ENCODE results near the gene FOXN4. TPM values are rescaled to one million over a fixed set of nuclear protein-coding genes. Genes with fewer than 3 reads are reported as not detected.
"Not testable (repeated sequence)": the region's sequence is repeated elsewhere in the genome, so short reads cannot be mapped to it uniquely, and the experiment has no call there.

Gene FOXN4
- total RNA-seq, 1 donor from 2014 or later, result not detected

DNA sequence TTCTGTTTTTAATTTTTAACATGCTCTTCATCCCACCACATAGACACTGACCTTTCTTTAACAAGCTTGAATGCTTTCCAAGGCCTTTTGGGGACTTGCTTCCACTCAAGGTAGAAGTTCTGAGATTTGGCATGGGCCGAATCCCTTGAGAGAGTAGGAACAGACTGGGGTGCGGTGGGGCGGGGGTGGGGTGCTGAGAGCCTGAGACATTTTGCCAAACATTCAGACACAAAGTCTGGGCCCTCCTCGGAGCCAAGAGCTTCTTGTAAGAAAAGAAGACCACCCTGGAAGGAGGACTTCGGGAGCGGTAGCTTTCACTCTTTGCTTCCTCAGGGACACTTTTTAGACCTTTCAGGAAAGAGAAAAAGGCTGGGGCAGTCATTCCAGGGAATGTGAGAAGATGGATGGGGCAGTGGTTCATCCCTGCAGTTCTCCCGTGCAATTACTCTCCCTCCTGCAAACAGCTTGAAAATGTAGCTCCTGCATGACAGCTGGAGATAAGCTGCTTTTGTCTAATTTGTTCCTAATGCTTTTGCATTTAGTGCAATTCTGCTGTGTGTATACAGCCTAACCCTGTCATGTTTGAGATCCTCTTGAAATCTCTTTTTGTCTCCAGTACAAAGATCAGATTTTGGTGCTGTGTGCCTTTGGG is 22.3 kb upstream of the FOXN4 start:
- no peak overlapping the region for H3K27ac ChIP-seq
- H3K4me3 ChIP-seq, result no peak overlapping the region
- no peaks in the 10 kb centered on the region for H3K27me3 ChIP-seq
- no peaks in the 10 kb centered on the region for H3K9me3 ChIP-seq
- no peaks in the 10 kb centered on the region for H3K36me3 ChIP-seq
- intact Hi-C loops (cut with DNase I), result no loop called here
- TF ChIP-seq, protein P1, sequence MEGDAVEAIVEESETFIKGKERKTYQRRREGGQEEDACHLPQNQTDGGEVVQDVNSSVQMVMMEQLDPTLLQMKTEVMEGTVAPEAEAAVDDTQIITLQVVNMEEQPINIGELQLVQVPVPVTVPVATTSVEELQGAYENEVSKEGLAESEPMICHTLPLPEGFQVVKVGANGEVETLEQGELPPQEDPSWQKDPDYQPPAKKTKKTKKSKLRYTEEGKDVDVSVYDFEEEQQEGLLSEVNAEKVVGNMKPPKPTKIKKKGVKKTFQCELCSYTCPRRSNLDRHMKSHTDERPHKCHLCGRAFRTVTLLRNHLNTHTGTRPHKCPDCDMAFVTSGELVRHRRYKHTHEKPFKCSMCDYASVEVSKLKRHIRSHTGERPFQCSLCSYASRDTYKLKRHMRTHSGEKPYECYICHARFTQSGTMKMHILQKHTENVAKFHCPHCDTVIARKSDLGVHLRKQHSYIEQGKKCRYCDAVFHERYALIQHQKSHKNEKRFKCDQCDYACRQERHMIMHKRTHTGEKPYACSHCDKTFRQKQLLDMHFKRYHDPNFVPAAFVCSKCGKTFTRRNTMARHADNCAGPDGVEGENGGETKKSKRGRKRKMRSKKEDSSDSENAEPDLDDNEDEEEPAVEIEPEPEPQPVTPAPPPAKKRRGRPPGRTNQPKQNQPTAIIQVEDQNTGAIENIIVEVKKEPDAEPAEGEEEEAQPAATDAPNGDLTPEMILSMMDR (IDR thresholded peaks at IDR 0.05), result no peak
- DNase-seq (ENCODE audit: low spot score in 2 of 2), result no peak
- no peaks in the 10 kb centered on the region for H3K4me1 ChIP-seq

DNA sequence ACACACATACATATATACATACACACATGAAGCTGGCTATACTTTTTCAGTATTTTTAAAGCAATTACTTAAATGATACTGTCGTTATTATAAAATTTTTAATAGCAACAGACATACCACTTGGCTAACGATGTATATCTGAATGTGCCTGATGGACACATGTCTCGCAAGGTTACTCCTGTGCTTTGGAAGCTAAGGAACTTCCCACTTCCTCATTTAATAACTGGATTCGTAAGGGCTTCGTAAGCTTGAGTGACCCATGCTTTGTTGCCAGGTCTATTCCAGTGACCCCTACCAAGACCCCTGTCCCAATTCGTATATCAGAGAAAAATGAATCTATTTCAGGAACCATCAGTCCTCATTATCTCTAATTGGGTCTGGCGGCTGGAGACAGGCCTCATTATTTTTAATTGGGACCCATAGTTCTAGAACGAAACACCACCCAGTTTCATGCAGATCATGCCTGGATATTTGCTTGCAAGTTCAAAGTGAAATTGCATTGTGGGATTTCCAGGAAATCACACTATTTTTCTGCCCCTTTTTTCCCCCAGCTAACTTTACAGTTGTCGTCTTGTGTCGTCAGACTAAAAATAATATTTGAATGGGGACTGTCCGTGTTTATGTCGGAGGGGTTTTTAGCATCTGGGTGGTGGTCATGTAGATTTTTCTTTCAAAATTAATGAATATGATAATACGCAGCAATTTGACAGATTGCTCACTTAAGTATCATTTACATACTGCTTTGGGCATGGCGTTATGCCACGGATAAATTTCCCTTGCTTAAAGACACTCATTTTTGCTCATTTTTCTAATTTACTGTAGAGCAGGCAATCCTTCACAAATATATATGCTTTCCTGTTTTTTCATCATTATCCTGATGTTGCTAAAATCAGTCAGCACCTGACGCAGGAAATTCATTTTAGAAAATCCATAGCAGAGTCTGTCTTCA is 21.5 kb upstream of the FOXN4 start:
- H3K9me3 ChIP-seq, result no peaks in the 10 kb centered on the region
- no peak overlapping the region for H3K4me3 ChIP-seq
- no peak for DNase-seq (ENCODE audit: low spot score in 2 of 2)
- no peaks in the 10 kb centered on the region for H3K36me3 ChIP-seq
- no peaks in the 10 kb centered on the region for H3K4me1 ChIP-seq
- intact Hi-C loops (cut with DNase I), result no loop called here
- H3K27ac ChIP-seq, result no peak overlapping the region
- H3K27me3 ChIP-seq, result no peaks in the 10 kb centered on the region
- TF ChIP-seq, protein P1 (IDR thresholded peaks at IDR 0.05), result no peak

DNA sequence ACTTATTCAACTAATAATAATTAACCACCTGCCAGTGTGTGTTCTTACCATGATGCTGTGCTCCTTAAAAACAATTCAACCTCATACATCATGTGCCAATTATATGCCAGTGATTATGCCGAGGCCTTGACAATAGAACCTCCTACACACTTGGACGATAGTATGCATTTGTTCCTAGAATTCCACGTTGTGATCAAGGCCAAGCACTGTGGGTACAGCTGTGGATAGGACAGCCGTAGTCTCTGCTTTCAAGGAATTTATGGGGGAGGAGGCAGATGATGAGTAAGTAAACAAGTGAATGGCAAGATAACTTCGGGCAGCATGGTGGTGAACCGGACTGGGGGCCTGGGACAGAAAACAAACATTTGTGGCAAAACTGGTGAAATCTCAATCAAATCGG is 20.6 kb upstream of the FOXN4 start:
- H3K36me3 ChIP-seq, result no peaks in the 10 kb centered on the region
- TF ChIP-seq, protein P1 (IDR thresholded peaks at IDR 0.05), result no peak
- no peaks in the 10 kb centered on the region for H3K9me3 ChIP-seq
- H3K27me3 ChIP-seq, result no peaks in the 10 kb centered on the region
- no peaks in the 10 kb centered on the region for H3K4me1 ChIP-seq
- H3K4me3 ChIP-seq, result no peak overlapping the region
- DNase-seq (ENCODE audit: low spot score in 2 of 2), result no peak
- intact Hi-C loops (cut with DNase I), result no loop called here
- H3K27ac ChIP-seq, result no peak overlapping the region

DNA sequence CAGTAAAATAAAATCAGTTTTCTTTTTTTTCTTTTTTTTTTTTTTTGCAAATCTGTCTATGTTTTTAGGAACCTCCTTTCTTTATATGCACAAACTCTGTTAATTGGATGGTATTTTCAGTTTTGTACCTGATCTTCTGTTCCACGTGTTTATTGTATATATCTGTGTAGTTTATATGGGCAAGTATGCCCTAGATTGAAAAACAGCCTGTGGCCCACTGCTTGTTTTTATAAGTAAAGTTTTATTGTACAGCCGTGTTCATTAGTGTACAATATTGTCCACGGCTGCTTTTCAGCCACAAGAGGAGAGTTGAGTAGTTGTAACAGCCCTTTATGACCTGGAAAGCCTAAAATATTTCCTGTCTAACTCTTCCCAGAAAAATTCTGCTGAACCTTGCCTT is 19.9 kb upstream of the FOXN4 start:
- Histone ChIP-seq H3K9me3 (no peaks in the 10 kb centered on the region), H3K4me3 (no peak overlapping the region), H3K4me1 (no peaks in the 10 kb centered on the region), H3K27me3 (no peaks in the 10 kb centered on the region), H3K36me3 (no peaks in the 10 kb centered on the region), H3K27ac (no peak overlapping the region)
- TF ChIP-seq, protein P1 (IDR thresholded peaks at IDR 0.05), result no peak
- no peak for DNase-seq (ENCODE audit: low spot score in 2 of 2)
- intact Hi-C loops (cut with DNase I), result no loop called here

DNA sequence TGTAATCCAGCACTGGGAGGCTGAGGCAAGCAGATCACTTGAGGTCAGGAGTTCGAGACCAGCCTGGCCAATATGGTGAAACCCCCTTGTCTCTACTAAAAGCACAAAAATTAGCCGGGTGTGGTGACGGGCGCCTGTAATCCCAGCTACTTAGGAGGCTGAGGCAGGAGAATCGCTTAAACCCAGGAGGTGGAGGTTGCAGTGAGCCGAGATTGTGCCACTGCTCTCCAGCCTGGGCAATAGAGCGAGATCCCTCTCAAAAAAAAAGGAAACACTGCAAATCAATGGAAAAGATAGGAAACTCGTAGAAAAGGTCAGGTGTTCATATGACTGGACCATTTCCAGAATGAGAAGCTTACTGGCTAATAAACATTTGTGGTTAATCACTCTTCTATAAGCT is 12.2 kb upstream of the FOXN4 start:
- H3K4me3 ChIP-seq; H3K9me3 ChIP-seq; H3K4me1 ChIP-seq; intact Hi-C loops (cut with DNase I); H3K27ac ChIP-seq; DNase-seq (ENCODE audit: low spot score in 2 of 2); H3K27me3 ChIP-seq; H3K36me3 ChIP-seq: not testable (repeated sequence)
